MCF 10A (cell line): ENCODE results near the gene SSH2. TPM values are rescaled to one million over a fixed set of nuclear protein-coding genes. Genes with fewer than 3 reads are reported as not detected.

Experiments used
- BruUV-seq: library from RNA; stranded (reverse); fragments of 400-500 nt; replicated peaks from 2 replicates; lab custom pipeline; 2021; lab: Mats Ljungman, UMichigan
- CTCF ChIA-PET: fragments of 300-600 bp; sonication (Branson Sonifier 250); formaldehyde crosslinking; extraction: SDS; loops from one replicate; lab custom pipeline; 2021; ENCODE audit warnings: antibody characterized with exemption, inconsistent platforms; lab: Yijun Ruan, JAX
- POLR2A ChIA-PET: fragments of 300-600, 350-650 bp; sonication (Branson Sonifier 250); formaldehyde crosslinking; extraction: SDS; loops from one replicate; lab custom pipeline; 2020; ENCODE audit warnings: antibody characterized with exemption, inconsistent platforms; lab: Yijun Ruan, JAX
- DNase-seq: peaks from one replicate; pipeline ENCODE4 v3.0.0-alpha.2; 2018; ENCODE audit not compliant: unreplicated experiment
- H3K27ac Mint-ChIP-seq: one replicate; pipeline ENCODE4 v1.8.0; 2022; ENCODE audit warnings: mild to moderate bottlenecking, low read depth, mixed read lengths; ENCODE audit not compliant: unreplicated experiment
- H3K27me3 Mint-ChIP-seq: one replicate; pipeline ENCODE4 v1.8.0; 2022; ENCODE audit warnings: mixed read lengths; ENCODE audit not compliant: insufficient read depth, unreplicated experiment
- H3K36me3 Mint-ChIP-seq: one replicate; pipeline ENCODE4 v1.8.0; 2022; ENCODE audit warnings: mild to moderate bottlenecking, moderate library complexity, mixed read lengths; ENCODE audit not compliant: insufficient read depth, unreplicated experiment
- H3K4me1 Mint-ChIP-seq: one replicate; pipeline ENCODE4 v1.8.0; 2022; ENCODE audit warnings: mixed read lengths; ENCODE audit not compliant: insufficient read depth, unreplicated experiment
- H3K4me3 Mint-ChIP-seq: one replicate; pipeline ENCODE4 v1.8.0; 2022; ENCODE audit warnings: mild to moderate bottlenecking, moderate library complexity, mixed read lengths; ENCODE audit not compliant: unreplicated experiment
- H3K9me3 Mint-ChIP-seq: one replicate; pipeline ENCODE4 v1.8.0; 2022; ENCODE audit warnings: mixed read lengths; ENCODE audit not compliant: unreplicated experiment
- CTCF ChIP-seq: fragments of 200-600 bp; IDR thresholded peaks from one replicate; pipeline ENCODE4 v1.8.0; 2022; ENCODE audit warnings: antibody characterized with exemption, mild to moderate bottlenecking; ENCODE audit not compliant: unreplicated experiment
- intact Hi-C: fragments of 100-400 bp; cut with micrococcal nuclease; formaldehyde crosslinking; loops from 2 replicates; pipeline ENCODE4 v1.14.1; 2022
- total RNA-seq: library from RNA; stranded (reverse); gene quantifications from 2 replicates; pipeline ENCODE4 v1.2.3, GENCODE V29; 2022

Gene SSH2
- total RNA-seq, 1 experiment from 2014 or later, result 21.9 TPM

DNA sequence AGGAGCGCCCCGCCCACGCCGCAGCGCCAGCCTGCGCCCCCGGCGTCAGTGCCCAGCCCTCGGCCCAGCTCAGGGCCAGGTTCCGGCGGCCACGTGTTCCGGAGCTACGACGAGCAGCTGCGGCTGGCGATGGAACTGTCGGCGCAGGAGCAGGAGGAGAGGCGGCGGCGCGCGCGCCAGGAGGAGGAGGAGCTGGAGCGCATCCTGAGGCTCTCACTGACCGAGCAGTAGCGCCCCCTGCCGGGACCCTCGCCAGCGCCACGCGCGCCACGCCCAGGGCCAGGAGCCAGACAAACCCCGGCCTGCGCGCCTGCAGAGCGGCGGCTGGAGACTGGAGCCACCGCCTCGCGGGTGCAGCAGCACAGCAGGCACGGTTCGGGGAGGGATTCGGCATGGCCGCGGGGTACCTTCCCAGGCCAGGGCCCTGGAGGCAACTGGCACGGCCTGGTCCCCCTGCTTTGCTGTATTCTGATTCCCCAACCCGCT, 316.6 kb downstream of the SSH2 start:
- no peak overlapping the region for H3K4me3 Mint-ChIP-seq
- no TSS peak for BruUV-seq
- H3K4me1 Mint-ChIP-seq, result no peaks in the 10 kb centered on the region
- H3K36me3 Mint-ChIP-seq, result no peaks in the 10 kb centered on the region
- no peak for DNase-seq
- no peaks in the 10 kb centered on the region for H3K9me3 Mint-ChIP-seq
- POLR2A ChIA-PET, result no interaction called here
- intact Hi-C loops, result no loop called here
- no peak overlapping the region for H3K27ac Mint-ChIP-seq
- CTCF ChIA-PET, result interaction anchor here (1.0 kb wide), 1 partner anchor 22 kb away, joined by 4 read pairs; no protein-coding TSS in a partner anchor
- H3K27me3 Mint-ChIP-seq, result no peaks in the 10 kb centered on the region
- no peak for TF ChIP-seq CTCF

GRCh38 chr17:29612404-29613280, 317.4 kb downstream of the SSH2 start:
- CTCF ChIA-PET, result interaction anchor here (1.0 kb wide), 1 partner anchor 21 kb away, joined by 4 read pairs; no protein-coding TSS in a partner anchor
- no peak overlapping the region for H3K4me3 Mint-ChIP-seq
- intact Hi-C loops, result no loop called here

GRCh38 chr17:29612094-29612403, 318.0 kb downstream of the SSH2 start:
- CTCF ChIA-PET, result no interaction called here
- Mint-ChIP-seq H3K36me3 (no peaks in the 10 kb centered on the region), H3K4me1 (no peaks in the 10 kb centered on the region), H3K27ac (no peak overlapping the region), H3K4me3 (no peak overlapping the region), H3K27me3 (no peaks in the 10 kb centered on the region), H3K9me3 (no peaks in the 10 kb centered on the region)
- intact Hi-C loops, result no loop called here
- DNase-seq, result no peak
- no peak for TF ChIP-seq CTCF
- no TSS peak for BruUV-seq
- POLR2A ChIA-PET, result interaction anchor here (0.6 kb wide), 1 partner anchor 37 kb away, joined by 3 read pairs; no protein-coding TSS in a partner anchor

More at GRCh38 chr17:29612404-29613280, 317.4 kb downstream of the SSH2 start:
- Mint-ChIP-seq H3K27ac (no peak overlapping the region), H3K36me3 (no peaks in the 10 kb centered on the region), H3K27me3 (no peaks in the 10 kb centered on the region), H3K4me1 (no peaks in the 10 kb centered on the region), H3K9me3 (no peaks in the 10 kb centered on the region)
- no TSS peak for BruUV-seq
- DNase-seq, result no peak
- POLR2A ChIA-PET, result no interaction called here
- no peak for TF ChIP-seq CTCF

GRCh38 chr17:29611351-29612093, 318.5 kb downstream of the SSH2 start:
- CTCF ChIA-PET, result no interaction called here
- POLR2A ChIA-PET, result interaction anchor here (0.6 kb wide), 1 partner anchor 37 kb away, joined by 3 read pairs; no protein-coding TSS in a partner anchor
- BruUV-seq, result no TSS peak

More at GRCh38 chr17:29611351-29612093, 318.5 kb downstream of the SSH2 start:
- H3K36me3 Mint-ChIP-seq, result no peaks in the 10 kb centered on the region
- H3K4me3 Mint-ChIP-seq, result no peak overlapping the region
- H3K27ac Mint-ChIP-seq, result no peak overlapping the region
- H3K9me3 Mint-ChIP-seq, result no peaks in the 10 kb centered on the region
- TF ChIP-seq CTCF, result no peak
- no peaks in the 10 kb centered on the region for H3K4me1 Mint-ChIP-seq
- no peaks in the 10 kb centered on the region for H3K27me3 Mint-ChIP-seq
- DNase-seq, result no peak
- intact Hi-C loops, result no loop called here
